GM12892 (cell line): ENCODE measurements around the gene PRELID2.

Source experiments
- DNase-seq: peaks from one replicate; pipeline ENCODE4 v3.0.0; 2011; ENCODE audit not compliant: insufficient read length
- FAIRE-seq: peaks from 2 replicates; lab custom pipeline; 2011; peaks lifted over from hg19 to GRCh38; lab: Jason Lieb, UNC
- POLR2A ChIP-seq: IDR thresholded peaks from 2 replicates; pipeline ENCODE4 v1.6.1; 2011; ENCODE audit warnings: low read depth, low read length, control low read depth
- POLR2AphosphoS5 ChIP-seq: IDR thresholded peaks from 2 replicates; pipeline ENCODE4 v1.6.1; 2011; ENCODE audit warnings: low read depth, low read length, control low read depth
- TAF1 ChIP-seq: IDR thresholded peaks from 2 replicates; pipeline ENCODE4 v1.6.1; 2011; ENCODE audit warnings: low read depth, mild to moderate bottlenecking, control low read depth, low read length, borderline replicate concordance

PRELID2 gene

DNA sequence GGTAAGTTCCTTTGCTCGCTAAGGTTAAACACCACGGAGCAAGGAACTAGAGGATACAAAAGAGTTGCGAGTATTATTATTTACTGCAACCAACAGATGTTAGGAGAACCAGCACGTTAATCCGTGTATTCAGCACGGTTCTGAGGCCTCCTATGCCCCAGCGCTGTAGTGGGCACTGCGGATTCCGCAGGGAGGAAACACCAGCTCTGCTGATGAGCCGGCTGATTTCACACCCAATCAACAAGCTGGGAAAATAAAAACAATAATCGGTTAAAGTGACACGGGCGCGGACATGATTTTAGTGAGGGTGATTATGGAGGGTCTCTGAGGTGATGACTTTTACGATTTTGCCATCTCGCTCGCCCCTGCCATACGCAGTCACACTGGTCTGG is 702 bp upstream of the PRELID2 start:
- DNase-seq: no peak
- TF ChIP-seq POLR2A (no peak), POLR2AphosphoS5 (no peak)
- no peak for FAIRE-seq

DNA sequence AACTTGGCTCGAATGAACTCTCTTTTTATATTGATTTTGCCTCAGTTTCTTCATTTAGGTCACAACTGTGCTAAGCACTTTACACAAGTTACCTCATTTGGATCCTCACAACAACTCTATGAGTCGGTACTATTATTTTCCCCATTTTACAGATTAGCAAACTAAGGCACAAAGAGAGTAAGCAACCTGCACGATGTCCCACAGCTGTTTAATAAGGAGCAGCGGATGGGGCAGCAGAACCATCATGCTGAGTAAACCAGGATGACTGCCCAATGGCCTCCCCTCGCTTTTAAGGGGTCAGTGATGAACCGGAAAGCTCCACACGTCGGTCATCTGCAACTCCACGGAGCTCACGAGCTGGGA is 607 bp downstream of the PRELID2 start:
- FAIRE-seq (no peak), DNase-seq (no peak)
- no peak for TF ChIP-seq POLR2AphosphoS5

DNA sequence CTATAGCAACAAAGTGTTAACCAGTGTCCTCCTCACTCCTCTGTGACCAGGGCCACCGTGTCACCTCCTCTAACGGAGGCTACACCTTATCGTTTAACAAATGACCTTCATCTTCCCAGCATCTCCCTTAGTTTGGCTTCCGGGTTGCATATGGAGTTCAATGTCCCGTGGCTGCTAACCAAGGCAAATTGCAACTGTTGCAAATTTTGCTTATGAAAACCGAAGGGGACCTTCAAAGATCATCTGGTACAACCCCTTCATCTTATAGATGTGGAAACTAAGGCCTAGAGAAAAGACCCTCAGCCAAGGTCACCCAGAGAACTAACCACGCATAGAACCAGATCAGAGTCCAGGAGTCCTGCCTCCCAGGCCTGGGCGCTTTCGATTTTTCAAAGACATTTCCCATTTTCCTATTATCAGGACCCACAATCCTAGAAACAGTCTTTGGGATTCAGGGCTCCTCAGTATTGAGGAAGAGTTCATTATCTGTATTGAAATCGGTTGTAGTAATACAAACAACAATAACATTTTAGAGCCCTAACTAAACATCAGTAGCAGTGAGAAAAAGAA is 1.4 kb downstream of the PRELID2 start:
- no peak for DNase-seq
- FAIRE-seq: no peak
- TF ChIP-seq TAF1: no peak
- no peak for TF ChIP-seq POLR2AphosphoS5
- no peak for TF ChIP-seq POLR2A

DNA sequence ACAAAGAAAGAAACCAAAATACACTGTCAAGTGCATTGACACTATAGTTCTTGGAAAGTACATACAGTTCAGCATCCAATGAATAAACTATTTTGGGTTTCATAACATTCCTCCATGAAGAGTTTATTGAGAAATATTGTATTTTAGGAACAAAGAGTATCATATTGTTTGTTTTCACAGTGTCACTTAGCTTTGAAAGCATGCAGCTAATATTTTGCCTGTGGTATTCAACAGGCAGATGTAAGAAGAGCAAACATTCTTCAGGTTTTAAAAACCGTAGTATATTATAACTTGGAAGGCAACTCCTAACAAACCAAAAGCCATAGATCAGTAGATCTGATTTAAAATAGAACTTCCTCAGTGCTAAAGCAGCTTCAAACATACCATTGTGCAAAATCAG is 4.5 kb downstream of the PRELID2 start:
- DNase-seq (no peak), FAIRE-seq (no peak)
- TF ChIP-seq POLR2A (no peak), TAF1 (no peak), POLR2AphosphoS5 (no peak)

DNA sequence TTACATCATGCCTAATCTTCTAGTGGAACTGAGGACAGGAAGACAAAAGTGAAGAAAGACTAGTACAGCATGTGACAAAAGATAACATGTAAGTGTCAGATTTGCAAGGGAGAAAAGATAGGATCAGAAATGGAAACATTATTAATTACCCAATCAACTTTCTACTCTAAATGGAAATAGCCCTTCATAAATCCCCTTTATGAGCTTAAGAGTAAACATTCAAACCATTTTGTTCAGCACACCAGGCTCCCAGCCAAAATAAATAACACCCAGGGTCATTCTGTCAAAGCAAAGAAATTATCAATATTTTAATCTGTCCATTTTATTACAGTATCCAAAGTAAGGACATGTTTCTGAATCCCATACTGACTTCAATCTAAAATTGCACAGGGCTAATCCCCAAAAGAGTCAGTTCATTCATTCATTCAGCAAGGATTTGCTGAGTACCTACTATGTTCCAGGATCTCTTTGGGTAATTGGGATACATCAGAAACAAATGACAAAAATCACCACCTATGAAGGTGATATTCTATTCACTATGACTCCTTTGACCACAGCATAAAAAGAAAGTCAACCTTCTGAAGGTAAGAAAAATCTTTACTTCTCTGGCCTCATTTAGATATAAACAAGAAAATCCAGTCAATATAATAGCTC is 5.3 kb downstream of the PRELID2 start:
- DNase-seq (no peak), FAIRE-seq (no peak)
- no peak for TF ChIP-seq POLR2AphosphoS5
- TF ChIP-seq POLR2A: no peak
- no peak for TF ChIP-seq TAF1

DNA sequence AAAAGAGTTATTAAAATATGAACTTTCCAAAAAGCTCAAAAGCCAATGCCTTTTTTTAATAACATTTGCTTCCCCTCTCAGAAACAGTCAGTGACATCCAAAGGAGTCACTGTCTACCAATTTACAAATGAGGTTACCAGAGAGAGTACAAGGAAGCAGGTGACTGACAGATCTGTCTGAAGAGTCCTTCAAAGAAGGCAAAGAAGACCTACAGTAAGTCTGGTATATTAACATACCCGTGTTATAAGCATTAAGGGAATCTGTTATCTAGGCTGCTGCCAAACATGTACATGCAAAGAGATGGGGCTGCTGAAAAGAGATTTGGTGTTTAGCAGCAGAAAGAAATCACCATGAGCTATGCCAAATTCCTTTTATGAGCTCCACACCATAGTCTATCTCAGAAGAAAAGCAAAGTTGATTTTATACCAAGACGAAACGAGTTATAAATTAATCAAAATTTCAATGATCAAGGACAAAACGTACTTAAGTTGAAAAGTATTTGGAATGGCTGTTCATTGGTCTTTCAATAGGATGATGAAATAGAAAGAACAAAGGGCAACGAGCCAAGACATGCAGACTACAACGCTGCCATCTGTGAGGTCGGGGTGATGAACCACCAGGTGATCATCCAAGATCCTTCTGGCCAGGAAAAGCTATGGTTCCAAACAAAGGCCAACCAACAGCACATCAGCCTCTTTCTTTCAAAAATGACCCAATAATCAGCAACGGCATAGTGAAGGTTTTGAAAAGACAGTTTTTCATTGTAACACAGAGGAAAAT is 8.1 kb downstream of the PRELID2 start:
- DNase-seq: no peak
- TF ChIP-seq POLR2AphosphoS5 (no peak), TAF1 (no peak), POLR2A (no peak)
- no peak for FAIRE-seq

DNA sequence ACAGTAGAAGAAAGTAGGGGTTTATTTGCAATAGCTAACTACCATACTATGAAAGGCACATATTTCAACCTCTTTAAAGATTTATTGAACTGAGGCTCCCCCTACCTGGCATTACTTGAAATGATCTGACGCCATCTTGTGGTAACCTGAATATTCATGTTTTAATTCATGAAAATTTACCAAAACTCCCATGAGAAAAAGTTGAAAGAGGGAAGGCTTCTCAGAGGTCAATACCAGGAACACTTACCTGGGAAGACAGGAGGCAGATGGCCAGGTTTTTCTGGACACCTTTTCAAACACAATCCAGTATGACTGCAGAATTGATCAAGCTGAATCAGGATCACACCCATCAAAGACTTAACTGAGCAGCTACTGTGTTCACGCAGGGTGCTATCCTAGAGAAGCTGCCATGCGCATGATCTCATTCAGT is 9.4 kb downstream of the PRELID2 start:
- DNase-seq (no peak), FAIRE-seq (peak; percentile 86)
- TF ChIP-seq POLR2A: no peak
- TF ChIP-seq POLR2AphosphoS5: no peak
- no peak for TF ChIP-seq TAF1

DNA sequence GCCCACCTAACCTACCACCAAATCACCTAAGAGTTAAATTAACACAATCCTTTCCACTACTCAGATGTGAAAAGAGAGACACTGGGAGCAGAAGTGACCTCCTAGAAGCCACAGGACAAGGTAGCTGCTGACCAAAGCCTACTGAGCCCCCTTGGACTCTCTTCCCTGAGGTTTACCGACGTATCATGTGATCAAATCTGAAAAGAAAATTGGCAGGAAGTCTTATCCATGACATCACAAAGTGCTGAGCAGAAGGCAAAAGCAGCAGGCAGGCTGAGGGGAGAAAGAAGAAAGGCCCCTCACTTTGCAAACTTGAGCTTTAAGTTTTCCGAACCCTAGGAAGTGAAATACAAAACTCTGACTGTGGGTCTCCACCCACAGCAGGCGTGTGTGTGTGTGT is 11.1 kb downstream of the PRELID2 start:
- FAIRE-seq (no peak), DNase-seq (no peak)
- TF ChIP-seq POLR2A (no peak), POLR2AphosphoS5 (no peak), TAF1 (no peak)

DNA sequence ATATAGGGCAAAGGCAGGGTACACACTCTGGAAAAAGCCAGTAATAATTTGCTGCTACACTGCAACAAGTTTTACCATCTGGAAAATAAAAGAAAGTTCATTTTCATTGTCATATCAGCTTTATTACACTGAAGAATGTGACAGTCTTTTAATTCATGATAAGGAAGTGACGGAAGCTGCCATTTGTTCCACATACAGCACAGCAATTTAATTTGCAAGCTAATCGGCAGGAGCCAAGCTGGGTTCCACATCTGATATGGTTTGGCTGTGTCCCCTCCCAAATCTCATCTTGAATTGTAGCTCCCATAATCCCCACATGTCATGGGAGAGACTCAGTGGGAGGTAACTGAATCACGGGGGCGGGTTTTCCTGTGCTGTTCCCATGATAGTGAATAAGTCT is 16.5 kb downstream of the PRELID2 start:
- no peak for DNase-seq
- TF ChIP-seq POLR2A: no peak
- no peak for TF ChIP-seq POLR2AphosphoS5
- no peak for TF ChIP-seq TAF1
- FAIRE-seq: no peak

DNA sequence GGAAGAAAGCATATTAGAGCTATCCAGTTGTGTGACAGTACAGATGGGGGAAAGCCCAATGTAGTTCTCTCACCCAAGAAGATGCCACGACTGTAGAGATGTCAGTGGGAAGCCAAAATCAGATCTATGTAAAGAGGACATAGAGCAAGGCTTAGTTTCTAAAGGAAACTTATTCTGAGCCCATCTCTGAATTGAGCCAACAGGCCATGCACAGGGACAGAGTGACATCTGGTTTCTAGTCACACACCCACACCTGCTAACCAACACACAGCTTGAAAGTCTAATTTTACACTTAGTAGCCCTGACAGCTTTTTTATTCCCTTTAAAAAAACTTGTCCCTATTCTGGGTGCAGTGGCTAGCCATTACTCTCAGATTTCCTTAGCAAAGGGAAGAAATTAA is 22.3 kb downstream of the PRELID2 start:
- TF ChIP-seq TAF1 (no peak), POLR2AphosphoS5 (no peak), POLR2A (no peak)
- FAIRE-seq: no peak
- DNase-seq: no peak

DNA sequence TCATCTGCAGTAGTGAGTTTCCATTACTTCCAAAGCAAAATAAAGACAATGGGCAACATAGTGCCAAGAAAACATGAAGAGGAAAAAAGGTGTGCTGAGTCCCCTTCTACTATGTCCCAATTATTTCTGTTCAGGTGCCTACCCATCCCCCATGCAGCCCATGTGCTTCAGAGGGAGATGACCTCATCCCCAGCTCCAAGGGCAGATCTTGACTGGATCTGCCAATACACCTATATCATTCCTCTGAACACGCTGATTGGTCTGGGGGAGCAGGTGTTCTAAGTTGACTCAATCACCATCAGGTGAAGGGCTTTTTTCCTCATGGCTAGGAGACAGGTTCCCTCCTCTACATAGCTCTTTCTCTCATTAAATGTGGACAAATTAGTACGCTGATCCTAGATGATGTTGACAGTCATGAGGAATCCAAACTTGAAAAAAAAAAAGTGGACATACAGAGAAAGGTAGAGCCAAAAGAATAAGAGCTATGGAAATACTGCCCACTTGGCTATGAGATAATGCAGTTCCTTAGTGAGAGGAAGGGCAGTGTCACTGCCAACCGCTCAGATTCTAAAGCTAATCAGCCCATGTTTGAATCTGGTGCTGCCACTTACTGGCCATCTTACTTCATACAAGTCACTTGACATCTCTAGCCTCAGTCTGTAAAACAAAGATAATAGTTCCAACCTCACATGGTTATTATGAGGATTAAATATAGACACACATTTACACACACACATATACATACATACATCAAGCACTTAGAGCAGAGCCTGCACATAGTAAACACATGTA is 23.1 kb downstream of the PRELID2 start:
- no peak for FAIRE-seq

DNA sequence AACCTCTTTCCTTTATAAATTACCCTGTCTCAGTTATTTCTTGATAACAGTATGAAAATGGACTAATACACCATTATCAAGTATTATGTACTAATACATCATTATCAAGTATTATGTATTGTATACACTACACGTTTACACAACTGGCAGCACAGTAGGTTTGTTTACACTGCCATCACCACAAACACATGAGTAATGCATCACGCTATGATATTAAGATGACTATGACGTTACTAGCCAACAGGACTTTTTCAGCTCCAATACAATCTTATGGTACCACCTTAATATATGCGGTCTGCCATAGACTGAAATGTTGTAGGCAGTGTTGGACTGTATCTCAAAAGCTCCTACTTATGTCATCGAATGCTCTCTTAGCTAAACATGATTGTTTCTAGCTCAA is 28.2 kb downstream of the PRELID2 start:
- TF ChIP-seq POLR2AphosphoS5: no peak
- no peak for TF ChIP-seq POLR2A
- TF ChIP-seq TAF1: no peak
- FAIRE-seq (no peak), DNase-seq (no peak)

More for the DNA sequence above, 23.1 kb downstream of the PRELID2 start:
- TF ChIP-seq POLR2A: no peak
- TF ChIP-seq POLR2AphosphoS5: no peak
- no peak for TF ChIP-seq TAF1
- DNase-seq: no peak

DNA sequence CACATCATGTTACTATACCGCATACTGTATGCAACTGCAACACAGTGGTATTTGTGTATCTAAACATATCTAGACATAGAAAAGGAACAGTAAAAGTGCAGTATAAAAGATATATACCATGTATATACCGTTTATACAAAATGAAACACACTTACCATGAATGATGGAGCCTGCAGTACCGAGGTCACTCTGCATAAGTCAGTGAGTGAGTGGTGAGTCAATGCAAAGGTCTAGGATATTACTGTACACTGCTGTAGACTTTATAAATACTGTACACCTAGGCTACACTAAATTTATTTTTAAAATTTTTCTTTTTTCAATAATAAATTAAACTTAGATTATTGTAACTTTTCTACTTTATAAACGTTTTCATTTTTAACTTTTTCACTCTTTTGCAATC is 29.3 kb downstream of the PRELID2 start:
- no peak for FAIRE-seq
- TF ChIP-seq POLR2A: no peak
- TF ChIP-seq POLR2AphosphoS5: no peak
- no peak for TF ChIP-seq TAF1
- no peak for DNase-seq
